ENCODE data around the gene CSTPP1.
"Not testable (repeated sequence)": the region's sequence is repeated elsewhere in the genome, so short reads cannot be mapped to it uniquely, and the experiment has no call there.

CSTPP1 gene

GRCh38 chr11:46912526-46913150 lies 23.9 kb upstream of the CSTPP1 start:
- DNase-seq (ENCODE audit: low read depth): no peak

- DNase-seq (ENCODE audit: low read depth): no peak
Observed at GRCh38 chr11:46913484-46913883, 23.1 kb upstream of the CSTPP1 start.

- DNase-seq (ENCODE audit: low read depth): no peak
Observed at GRCh38 chr11:46914363-46914762, 22.2 kb upstream of the CSTPP1 start.

- no peak for DNase-seq (ENCODE audit: low read depth)
Observed at GRCh38 chr11:46914910-46915309, 21.7 kb upstream of the CSTPP1 start.

GRCh38 chr11:46916286-46917108 lies 20.1 kb upstream of the CSTPP1 start:
- DNase-seq (ENCODE audit: low read depth): no peak

GRCh38 chr11:46917109-46917761 lies 19.3 kb upstream of the CSTPP1 start:
- DNase-seq (ENCODE audit: low read depth): no peak

GRCh38 chr11:46917762-46918082 lies 18.8 kb upstream of the CSTPP1 start:
- no peak for DNase-seq (ENCODE audit: low read depth)

- DNase-seq (ENCODE audit: low read depth): no peak
Observed at GRCh38 chr11:46918083-46918787, 18.3 kb upstream of the CSTPP1 start, which contains the start of gene LRP4. Gene LRP4 (minus strand): TSS chr11:46918550. CDS start chr11:46918379, 171 bp downstream.

GRCh38 chr11:46918788-46919513 lies 17.6 kb upstream of the CSTPP1 start:
- no peak for DNase-seq (ENCODE audit: low read depth)

GRCh38 chr11:46920755-46921154 lies 15.8 kb upstream of the CSTPP1 start:
- DNase-seq (ENCODE audit: low read depth): no peak

GRCh38 chr11:46927928-46928327 lies 8.6 kb upstream of the CSTPP1 start:
- DNase-seq (ENCODE audit: low read depth): not testable (repeated sequence)

- not testable (repeated sequence) for DNase-seq (ENCODE audit: low read depth)
Observed at GRCh38 chr11:46928701-46929100, 7.9 kb upstream of the CSTPP1 start.

- no peak for DNase-seq (ENCODE audit: low read depth)
Observed at GRCh38 chr11:46930089-46930488, 6.5 kb upstream of the CSTPP1 start.

- DNase-seq (ENCODE audit: low read depth): no peak
Observed at GRCh38 chr11:46942172-46942571, 5.6 kb downstream of the CSTPP1 start.

GRCh38 chr11:46944356-46945075 lies 8.0 kb downstream of the CSTPP1 start:
- no peak for DNase-seq (ENCODE audit: low read depth)

GRCh38 chr11:46947399-46948077 lies 11.0 kb downstream of the CSTPP1 start:
- DNase-seq (ENCODE audit: low read depth): no peak

GRCh38 chr11:46948378-46949131 lies 12.0 kb downstream of the CSTPP1 start:
- no peak for DNase-seq (ENCODE audit: low read depth)

- no peak for DNase-seq (ENCODE audit: low read depth)
Observed at GRCh38 chr11:46949297-46949696, 12.7 kb downstream of the CSTPP1 start.

- no peak for DNase-seq (ENCODE audit: low read depth)
Observed at GRCh38 chr11:46951864-46952263, 15.3 kb downstream of the CSTPP1 start.

- DNase-seq (ENCODE audit: low read depth): no peak
Observed at GRCh38 chr11:46952553-46952952, 16.0 kb downstream of the CSTPP1 start.
